Measurements from ENCODE around the gene SSTR3.

Gene SSTR3

GRCh38 chr22:37258753-37259401 is 46.6 kb upstream of the SSTR3 start:
- no peak overlapping the region for H3K27ac ChIP-seq (ENCODE audit: low read depth, low read length)
- no peak overlapping the region for H2BK120ac ChIP-seq (ENCODE audit: insufficient read depth, low read length, poor library complexity)
- H3K14ac ChIP-seq (ENCODE audit: low read length) = no peak overlapping the region
- H3K18ac ChIP-seq (ENCODE audit: low read length) = no peak overlapping the region
- no peak overlapping the region for H4K91ac ChIP-seq (ENCODE audit: low read depth, low read length)
- no peak overlapping the region for H2BK12ac ChIP-seq (ENCODE audit: low read length)
- no peak overlapping the region for H3K23ac ChIP-seq (ENCODE audit: low read length)
- no peak overlapping the region for H3K9ac ChIP-seq (ENCODE audit: low read length)
- H3K36me3 ChIP-seq (ENCODE audit: control insufficient read depth in 1 of 2, insufficient read depth in 2 of 2, low read length in 2 of 2) = no peaks in the 10 kb centered on the region
- no peak overlapping the region for H2BK5ac ChIP-seq (ENCODE audit: low read depth, low read length, poor library complexity)
- no peak overlapping the region for H2AFZ ChIP-seq (ENCODE audit: insufficient read depth, low read length, poor library complexity)
- H3K4me1 ChIP-seq (ENCODE audit: control insufficient read depth in 1 of 2, insufficient read depth in 2 of 2, low read length in 2 of 2) = no peaks in the 10 kb centered on the region
- no peaks in the 10 kb centered on the region for H3K27me3 ChIP-seq (ENCODE audit: insufficient read depth, low read length)
- no peaks in the 10 kb centered on the region for H3K79me2 ChIP-seq (ENCODE audit: control insufficient read depth, insufficient read depth, low read length, poor library complexity)
- H3K79me1 ChIP-seq (ENCODE audit: low read length) = no peaks in the 10 kb centered on the region
- no peak for DNase-seq
- no peak overlapping the region for H4K12ac ChIP-seq (ENCODE audit: low read depth, low read length)
- H3K4me2 ChIP-seq (ENCODE audit: low read length) = no peak overlapping the region
- H3K4ac ChIP-seq (ENCODE audit: low read depth, low read length) = no peak overlapping the region
- H4K8ac ChIP-seq (ENCODE audit: low read depth, low read length) = no peak overlapping the region
- no peak overlapping the region for H2AK5ac ChIP-seq (ENCODE audit: low read length)
- WGBS (ENCODE audit: extremely low coverage, insufficient coverage, insufficient read length) = no CpG with 5 or more reads among the region's 14 CpGs
- peaks cover 4% of the 10 kb centered on the region for H3K9me3 ChIP-seq (ENCODE audit: insufficient read depth, low read depth, low read length)
- H3K4me3 ChIP-seq (ENCODE audit: low read depth, low read length) = no peak overlapping the region

DNA sequence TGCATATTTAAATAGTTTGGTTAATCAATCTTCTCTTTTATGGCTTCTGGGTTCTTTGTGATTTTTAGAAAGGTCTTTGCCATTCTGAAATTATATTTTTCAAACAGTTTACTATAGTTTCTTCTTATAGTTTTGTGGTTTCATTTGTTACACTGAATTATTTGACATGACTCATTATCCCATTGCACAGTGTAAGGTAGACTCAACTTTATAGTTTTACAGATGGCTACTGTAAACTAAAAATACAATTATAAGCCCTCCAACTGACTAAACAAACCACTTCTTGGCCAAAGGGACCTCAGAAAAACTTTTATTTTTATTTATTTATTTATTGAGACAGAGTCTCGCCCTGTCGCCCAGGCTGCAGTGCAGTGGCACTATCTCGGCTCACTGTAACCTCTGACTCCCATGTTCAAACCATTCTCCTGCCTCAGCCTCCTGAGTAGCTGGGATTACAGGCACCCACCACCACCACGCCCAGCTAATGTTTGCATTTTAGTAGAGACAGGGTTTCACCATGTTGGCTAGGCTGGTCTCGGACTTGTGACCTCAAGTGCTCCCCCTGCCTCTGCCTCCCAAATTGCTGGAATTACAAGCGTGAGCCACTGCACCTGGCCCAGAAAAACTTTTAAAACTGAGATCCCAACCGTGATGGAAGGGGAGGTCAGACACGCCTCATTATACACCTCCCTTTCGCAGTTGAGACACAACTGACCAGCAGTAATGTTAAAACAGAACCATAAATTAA is 45.9 kb upstream of the SSTR3 start:
- H3K18ac ChIP-seq (ENCODE audit: low read length) = no peak overlapping the region
- no peak overlapping the region for H3K4me2 ChIP-seq (ENCODE audit: low read length)
- no peak for DNase-seq
- no peak overlapping the region for H4K91ac ChIP-seq (ENCODE audit: low read depth, low read length)
- peaks cover 3% of the 10 kb centered on the region for H3K9me3 ChIP-seq (ENCODE audit: insufficient read depth, low read depth, low read length)
- no peak overlapping the region for H4K8ac ChIP-seq (ENCODE audit: low read depth, low read length)
- no peaks in the 10 kb centered on the region for H3K79me1 ChIP-seq (ENCODE audit: low read length)
- WGBS (ENCODE audit: extremely low coverage, insufficient coverage, insufficient read length) = no CpG with 5 or more reads among the region's 9 CpGs
- H2AK5ac ChIP-seq (ENCODE audit: low read length) = no peak overlapping the region
- H3K79me2 ChIP-seq (ENCODE audit: control insufficient read depth, insufficient read depth, low read length, poor library complexity) = no peaks in the 10 kb centered on the region
- no peaks in the 10 kb centered on the region for H3K27me3 ChIP-seq (ENCODE audit: insufficient read depth, low read length)
- no peak overlapping the region for H3K14ac ChIP-seq (ENCODE audit: low read length)
- H3K4ac ChIP-seq (ENCODE audit: low read depth, low read length) = no peak overlapping the region
- H2BK120ac ChIP-seq (ENCODE audit: insufficient read depth, low read length, poor library complexity) = no peak overlapping the region
- no peak overlapping the region for H3K23ac ChIP-seq (ENCODE audit: low read length)
- no peaks in the 10 kb centered on the region for H3K36me3 ChIP-seq (ENCODE audit: control insufficient read depth in 1 of 2, insufficient read depth in 2 of 2, low read length in 2 of 2)
- no peak overlapping the region for H4K12ac ChIP-seq (ENCODE audit: low read depth, low read length)
- H3K4me1 ChIP-seq (ENCODE audit: control insufficient read depth in 1 of 2, insufficient read depth in 2 of 2, low read length in 2 of 2) = no peaks in the 10 kb centered on the region
- no peak overlapping the region for H2AFZ ChIP-seq (ENCODE audit: insufficient read depth, low read length, poor library complexity)
- H3K9ac ChIP-seq (ENCODE audit: low read length) = no peak overlapping the region
- H3K4me3 ChIP-seq (ENCODE audit: low read depth, low read length) = no peak overlapping the region
- H2BK5ac ChIP-seq (ENCODE audit: low read depth, low read length, poor library complexity) = no peak overlapping the region
- no peak overlapping the region for H3K27ac ChIP-seq (ENCODE audit: low read depth, low read length)
- H2BK12ac ChIP-seq (ENCODE audit: low read length) = no peak overlapping the region

DNA sequence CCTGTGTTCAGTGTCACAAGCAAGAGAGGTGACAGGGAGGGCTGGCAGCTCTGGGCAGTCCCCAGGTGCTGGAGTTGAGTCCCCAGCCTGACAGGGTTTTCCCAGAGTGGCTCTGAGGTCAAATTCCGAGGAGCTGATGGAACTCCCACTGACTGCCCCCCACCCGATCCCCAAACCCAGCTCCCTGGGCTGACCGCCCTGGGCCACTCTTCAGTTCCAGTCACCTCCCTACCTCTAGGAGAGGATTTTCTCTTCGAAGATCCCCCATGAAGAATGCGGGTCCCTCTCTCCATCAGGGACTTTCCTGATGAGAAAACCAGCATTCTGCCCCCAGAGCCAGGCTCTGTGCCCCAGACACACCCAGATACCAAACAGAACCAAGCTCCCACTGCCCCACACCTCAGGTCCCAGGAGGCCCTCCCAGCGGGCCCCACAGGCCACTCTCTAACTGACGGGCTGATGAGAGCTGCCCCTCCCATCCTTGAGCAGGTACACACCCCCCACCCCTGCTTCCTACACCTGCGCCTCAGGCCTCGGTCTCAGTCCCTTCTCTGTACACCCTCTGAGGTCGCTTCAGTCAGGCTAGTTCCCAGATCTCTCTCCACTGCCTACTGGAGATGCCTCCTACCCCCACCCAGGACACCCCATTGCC is 43.9 kb upstream of the SSTR3 start:
- Histone ChIP-seq H3K4me1 (ENCODE audit: control insufficient read depth in 1 of 2, insufficient read depth in 2 of 2, low read length in 2 of 2) (no peaks in the 10 kb centered on the region), H3K9ac (ENCODE audit: low read length) (no peak overlapping the region), H3K79me2 (ENCODE audit: control insufficient read depth, insufficient read depth, low read length, poor library complexity) (no peaks in the 10 kb centered on the region), H3K4me3 (ENCODE audit: low read depth, low read length) (no peak overlapping the region), H4K12ac (ENCODE audit: low read depth, low read length) (no peak overlapping the region), H4K91ac (ENCODE audit: low read depth, low read length) (no peak overlapping the region), H3K18ac (ENCODE audit: low read length) (no peak overlapping the region), H3K27me3 (ENCODE audit: insufficient read depth, low read length) (no peaks in the 10 kb centered on the region), H3K27ac (ENCODE audit: low read depth, low read length) (no peak overlapping the region), H3K9me3 (ENCODE audit: insufficient read depth, low read depth, low read length) (no peaks in the 10 kb centered on the region), H3K36me3 (ENCODE audit: control insufficient read depth in 1 of 2, insufficient read depth in 2 of 2, low read length in 2 of 2) (no peaks in the 10 kb centered on the region), H4K8ac (ENCODE audit: low read depth, low read length) (no peak overlapping the region), H3K14ac (ENCODE audit: low read length) (no peak overlapping the region), H3K4me2 (ENCODE audit: low read length) (no peak overlapping the region), H2BK120ac (ENCODE audit: insufficient read depth, low read length, poor library complexity) (no peak overlapping the region), H2BK12ac (ENCODE audit: low read length) (no peak overlapping the region), H2BK5ac (ENCODE audit: low read depth, low read length, poor library complexity) (no peak overlapping the region), H3K79me1 (ENCODE audit: low read length) (no peaks in the 10 kb centered on the region), H3K4ac (ENCODE audit: low read depth, low read length) (no peak overlapping the region), H2AK5ac (ENCODE audit: low read length) (no peak overlapping the region), H2AFZ (ENCODE audit: insufficient read depth, low read length, poor library complexity) (no peak overlapping the region), H3K23ac (ENCODE audit: low read length) (no peak overlapping the region)
- no CpG with 5 or more reads among the region's 10 CpGs for WGBS (ENCODE audit: extremely low coverage, insufficient coverage, insufficient read length)
- no peak for DNase-seq

DNA sequence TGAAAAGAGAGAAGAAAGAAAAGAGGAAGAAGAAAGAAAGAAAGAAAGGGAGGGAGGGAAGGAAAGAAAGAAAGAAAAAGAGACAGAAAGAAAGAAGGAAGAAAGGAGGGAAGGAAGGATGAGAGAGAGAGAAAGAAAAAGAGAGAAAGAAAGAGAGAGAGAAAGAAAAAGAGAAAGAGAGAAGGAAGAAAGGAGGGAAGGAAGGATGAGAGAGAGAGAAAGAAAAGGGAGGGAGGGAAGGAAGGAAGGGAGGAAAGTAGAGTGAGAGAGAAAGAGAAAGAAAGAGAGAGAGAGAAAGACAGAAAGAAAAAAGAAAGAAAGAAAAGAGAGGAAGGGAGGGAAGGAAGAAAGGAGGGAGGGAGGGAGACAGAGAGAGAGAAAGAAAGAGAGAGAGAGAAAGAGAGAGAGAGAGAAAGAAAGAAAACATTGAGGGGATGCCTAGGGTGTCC is 43.3 kb upstream of the SSTR3 start:
- no peaks in the 10 kb centered on the region for H3K36me3 ChIP-seq (ENCODE audit: control insufficient read depth in 1 of 2, insufficient read depth in 2 of 2, low read length in 2 of 2)
- no peaks in the 10 kb centered on the region for H3K79me2 ChIP-seq (ENCODE audit: control insufficient read depth, insufficient read depth, low read length, poor library complexity)
- H3K9ac ChIP-seq (ENCODE audit: low read length) = no peak overlapping the region
- no peak overlapping the region for H2AFZ ChIP-seq (ENCODE audit: insufficient read depth, low read length, poor library complexity)
- H2AK5ac ChIP-seq (ENCODE audit: low read length) = no peak overlapping the region
- H3K4me3 ChIP-seq (ENCODE audit: low read depth, low read length) = no peak overlapping the region
- no peak overlapping the region for H3K14ac ChIP-seq (ENCODE audit: low read length)
- H2BK5ac ChIP-seq (ENCODE audit: low read depth, low read length, poor library complexity) = no peak overlapping the region
- H3K9me3 ChIP-seq (ENCODE audit: insufficient read depth, low read depth, low read length) = no peaks in the 10 kb centered on the region
- H3K79me1 ChIP-seq (ENCODE audit: low read length) = no peaks in the 10 kb centered on the region
- H3K27me3 ChIP-seq (ENCODE audit: insufficient read depth, low read length) = no peaks in the 10 kb centered on the region
- no peak overlapping the region for H2BK12ac ChIP-seq (ENCODE audit: low read length)
- no peak overlapping the region for H3K23ac ChIP-seq (ENCODE audit: low read length)
- no peak overlapping the region for H3K4me2 ChIP-seq (ENCODE audit: low read length)
- no peak overlapping the region for H4K91ac ChIP-seq (ENCODE audit: low read depth, low read length)
- no peak overlapping the region for H3K4ac ChIP-seq (ENCODE audit: low read depth, low read length)
- no peaks in the 10 kb centered on the region for H3K4me1 ChIP-seq (ENCODE audit: control insufficient read depth in 1 of 2, insufficient read depth in 2 of 2, low read length in 2 of 2)
- H4K8ac ChIP-seq (ENCODE audit: low read depth, low read length) = no peak overlapping the region
- H2BK120ac ChIP-seq (ENCODE audit: insufficient read depth, low read length, poor library complexity) = no peak overlapping the region
- no peak overlapping the region for H3K18ac ChIP-seq (ENCODE audit: low read length)
- H4K12ac ChIP-seq (ENCODE audit: low read depth, low read length) = no peak overlapping the region
- no peak overlapping the region for H3K27ac ChIP-seq (ENCODE audit: low read depth, low read length)
- no peak for DNase-seq
